GM12865 (cell line): ENCODE measurements around the gene GATA5.

Experiments used
- DNase-seq: peaks from one replicate; pipeline ENCODE4 v3.0.0; 2010; ENCODE audit warnings: low read depth
- H3K4me3 ChIP-seq: 2 replicates; pipeline ENCODE4 v1.5.1; 2011; ENCODE audit warnings: mild to moderate bottlenecking, low read depth, low read length, control low read depth
- TF ChIP-seq, protein P1 (sequence below): IDR thresholded peaks from 2 replicates; pipeline ENCODE4 v1.5.1; 2011; ENCODE audit warnings: low read length, control low read depth, low read depth, inconsistent platforms; ENCODE audit not compliant: insufficient read depth; ENCODE audit errors: missing control alignments

Gene GATA5

GRCh38 chr20:62472941-62473585, 2.7 kb downstream of the GATA5 start:
- TF ChIP-seq, protein P1, sequence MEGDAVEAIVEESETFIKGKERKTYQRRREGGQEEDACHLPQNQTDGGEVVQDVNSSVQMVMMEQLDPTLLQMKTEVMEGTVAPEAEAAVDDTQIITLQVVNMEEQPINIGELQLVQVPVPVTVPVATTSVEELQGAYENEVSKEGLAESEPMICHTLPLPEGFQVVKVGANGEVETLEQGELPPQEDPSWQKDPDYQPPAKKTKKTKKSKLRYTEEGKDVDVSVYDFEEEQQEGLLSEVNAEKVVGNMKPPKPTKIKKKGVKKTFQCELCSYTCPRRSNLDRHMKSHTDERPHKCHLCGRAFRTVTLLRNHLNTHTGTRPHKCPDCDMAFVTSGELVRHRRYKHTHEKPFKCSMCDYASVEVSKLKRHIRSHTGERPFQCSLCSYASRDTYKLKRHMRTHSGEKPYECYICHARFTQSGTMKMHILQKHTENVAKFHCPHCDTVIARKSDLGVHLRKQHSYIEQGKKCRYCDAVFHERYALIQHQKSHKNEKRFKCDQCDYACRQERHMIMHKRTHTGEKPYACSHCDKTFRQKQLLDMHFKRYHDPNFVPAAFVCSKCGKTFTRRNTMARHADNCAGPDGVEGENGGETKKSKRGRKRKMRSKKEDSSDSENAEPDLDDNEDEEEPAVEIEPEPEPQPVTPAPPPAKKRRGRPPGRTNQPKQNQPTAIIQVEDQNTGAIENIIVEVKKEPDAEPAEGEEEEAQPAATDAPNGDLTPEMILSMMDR: no peak

DNA sequence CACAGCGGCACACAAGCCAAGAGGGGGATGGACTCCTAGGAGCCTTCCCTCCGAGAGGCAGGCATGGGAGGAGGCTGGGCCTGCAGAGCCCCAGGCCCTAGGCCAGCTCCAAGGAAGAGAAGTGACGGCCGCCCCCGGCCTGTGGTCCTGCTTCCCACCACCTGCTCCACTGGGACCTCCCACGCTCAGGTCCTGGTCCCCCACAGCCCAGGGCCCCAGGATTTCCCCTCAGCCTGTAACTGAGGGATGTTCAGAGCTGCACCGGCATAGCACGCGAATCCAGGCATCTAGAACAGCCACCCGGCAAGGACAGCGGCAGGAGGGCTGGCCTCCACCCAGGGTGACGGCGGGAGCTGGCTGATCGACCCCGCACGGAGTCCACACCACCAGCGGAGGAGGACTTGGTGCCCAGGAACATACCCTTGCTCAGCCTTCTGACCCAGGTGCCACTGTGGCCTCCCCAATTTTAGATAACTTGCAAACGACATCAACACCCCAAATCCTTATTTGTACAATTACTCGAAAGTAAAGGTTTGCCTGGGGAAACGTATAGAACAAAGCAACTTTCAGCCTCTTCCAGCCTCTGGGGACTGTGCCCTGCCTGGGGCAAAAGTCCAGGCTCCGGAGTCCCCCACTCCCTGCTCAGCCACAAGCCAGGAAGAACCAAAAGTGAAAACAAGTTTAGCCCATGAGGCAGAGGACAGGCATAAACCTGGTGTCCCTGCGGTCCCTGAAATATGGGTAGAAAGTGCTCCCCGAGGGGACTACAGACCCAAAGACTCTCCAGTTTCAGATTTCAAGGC, 3.5 kb downstream of the GATA5 start:
- no peak for DNase-seq
- TF ChIP-seq, protein P1: no peak
- H3K4me3 ChIP-seq: no peak overlapping the region

More at GRCh38 chr20:62472941-62473585, 2.7 kb downstream of the GATA5 start:
- no peak overlapping the region for H3K4me3 ChIP-seq
- no peak for DNase-seq

DNA sequence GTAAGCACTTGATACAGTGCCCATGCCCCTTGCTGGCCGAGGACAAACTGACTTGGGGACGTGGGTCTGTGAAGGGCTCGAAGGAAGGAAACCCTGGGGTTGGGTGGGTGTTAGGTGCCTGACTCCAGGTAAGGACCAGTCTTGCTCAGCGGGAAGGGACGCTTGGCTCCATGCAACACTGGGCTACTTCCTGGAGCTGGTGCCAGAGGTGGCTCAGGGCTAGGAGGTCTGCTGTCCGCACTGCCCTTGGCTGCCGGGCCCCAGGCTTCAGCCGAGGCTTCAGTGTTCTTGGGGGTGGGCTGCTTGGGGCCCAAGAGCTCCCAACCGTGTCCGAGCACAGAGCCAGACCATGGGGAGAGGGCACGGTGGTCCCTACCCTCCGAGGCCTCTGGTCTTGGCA, 5.3 kb downstream of the GATA5 start:
- H3K4me3 ChIP-seq: no peak overlapping the region
- TF ChIP-seq, protein P1: no peak
- no peak for DNase-seq

GRCh38 chr20:62470001-62470400, 5.8 kb downstream of the GATA5 start:
- DNase-seq: no peak
- no peak overlapping the region for H3K4me3 ChIP-seq
- TF ChIP-seq, protein P1: no peak

GRCh38 chr20:62469352-62469751, 6.4 kb downstream of the GATA5 start:
- no peak for DNase-seq
- H3K4me3 ChIP-seq: no peak overlapping the region
- TF ChIP-seq, protein P1: no peak

GRCh38 chr20:62466806-62467537, 8.8 kb downstream of the GATA5 start:
- DNase-seq: no peak
- TF ChIP-seq, protein P1: no peak
- no peak overlapping the region for H3K4me3 ChIP-seq
